Measurements from ENCODE around the gene KIF3B.

DNA sequence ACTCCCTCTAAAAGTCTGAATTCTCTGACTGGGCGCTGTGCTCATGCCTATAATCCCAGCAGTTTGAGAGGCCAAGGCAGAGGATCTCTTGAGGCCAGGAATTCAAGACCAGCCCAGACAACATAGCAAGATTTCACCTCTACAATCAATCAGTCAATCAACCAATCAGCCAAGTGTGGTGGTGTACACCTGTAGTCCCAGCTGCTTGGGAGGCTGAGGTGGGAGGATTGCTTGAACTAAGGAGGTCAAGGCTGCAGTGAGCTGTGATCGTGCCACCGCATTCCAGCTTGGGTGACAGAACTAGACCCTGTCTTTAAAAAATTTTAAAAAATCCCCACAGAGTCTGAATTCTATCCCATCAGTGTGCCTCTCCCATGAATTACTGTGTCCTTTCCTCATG lies 37.9 kb downstream of the KIF3B start:
- TF ChIP-seq, protein P1, sequence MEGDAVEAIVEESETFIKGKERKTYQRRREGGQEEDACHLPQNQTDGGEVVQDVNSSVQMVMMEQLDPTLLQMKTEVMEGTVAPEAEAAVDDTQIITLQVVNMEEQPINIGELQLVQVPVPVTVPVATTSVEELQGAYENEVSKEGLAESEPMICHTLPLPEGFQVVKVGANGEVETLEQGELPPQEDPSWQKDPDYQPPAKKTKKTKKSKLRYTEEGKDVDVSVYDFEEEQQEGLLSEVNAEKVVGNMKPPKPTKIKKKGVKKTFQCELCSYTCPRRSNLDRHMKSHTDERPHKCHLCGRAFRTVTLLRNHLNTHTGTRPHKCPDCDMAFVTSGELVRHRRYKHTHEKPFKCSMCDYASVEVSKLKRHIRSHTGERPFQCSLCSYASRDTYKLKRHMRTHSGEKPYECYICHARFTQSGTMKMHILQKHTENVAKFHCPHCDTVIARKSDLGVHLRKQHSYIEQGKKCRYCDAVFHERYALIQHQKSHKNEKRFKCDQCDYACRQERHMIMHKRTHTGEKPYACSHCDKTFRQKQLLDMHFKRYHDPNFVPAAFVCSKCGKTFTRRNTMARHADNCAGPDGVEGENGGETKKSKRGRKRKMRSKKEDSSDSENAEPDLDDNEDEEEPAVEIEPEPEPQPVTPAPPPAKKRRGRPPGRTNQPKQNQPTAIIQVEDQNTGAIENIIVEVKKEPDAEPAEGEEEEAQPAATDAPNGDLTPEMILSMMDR (IDR thresholded peaks at IDR 0.05): no peak
- no peak for TF ChIP-seq POLR2A (IDR thresholded peaks at IDR 0.05)

Data from heart left ventricle (tissue), 13 donors.